ENCODE measurements around the gene HNRNPUL1.
"Not testable (repeated sequence)": the region's sequence is repeated elsewhere in the genome, so short reads cannot be mapped to it uniquely, and the experiment has no call there.

Gene HNRNPUL1

DNA sequence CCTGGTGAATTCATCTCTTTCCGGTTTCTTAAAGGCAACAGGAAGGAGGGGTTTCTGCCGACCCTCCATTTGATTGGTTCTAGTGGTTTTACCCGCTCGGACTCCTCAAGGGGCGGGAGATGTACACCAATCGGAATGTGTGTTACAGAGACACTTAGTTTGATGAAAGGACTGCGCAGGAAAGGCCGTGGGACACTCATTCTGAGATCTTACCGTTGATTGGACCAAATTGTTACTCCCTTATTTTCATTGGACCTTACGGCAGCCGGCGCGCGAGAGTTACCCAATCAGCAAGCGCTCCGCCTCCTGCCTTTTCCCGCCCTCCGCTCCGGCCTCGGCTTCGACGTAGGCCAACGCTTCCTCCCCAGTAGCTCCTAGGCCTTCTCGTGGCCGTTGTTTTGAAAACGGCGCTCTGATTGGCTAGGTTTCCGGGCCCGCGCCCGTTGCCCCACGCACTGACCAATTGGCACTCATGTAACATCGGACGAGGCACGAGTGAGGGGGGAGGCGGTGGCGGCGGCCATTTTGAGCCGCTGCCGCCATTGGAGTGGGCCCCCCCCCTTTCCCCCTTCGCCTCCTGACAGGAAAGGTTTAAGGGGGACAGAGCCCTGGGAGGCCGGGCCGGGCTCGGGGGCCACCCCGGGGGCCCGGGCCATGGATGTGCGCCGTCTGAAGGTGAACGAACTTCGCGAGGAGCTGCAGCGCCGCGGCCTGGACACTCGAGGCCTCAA, at the start of gene HNRNPUL1:
HNRNPUL1 (plus strand) TSS at position 523 of the 731 bp plus-strand sequence; CDS start at position 655, 132 bp downstream.
- peak; percentile 75 to 77 for ATAC-seq

DNA sequence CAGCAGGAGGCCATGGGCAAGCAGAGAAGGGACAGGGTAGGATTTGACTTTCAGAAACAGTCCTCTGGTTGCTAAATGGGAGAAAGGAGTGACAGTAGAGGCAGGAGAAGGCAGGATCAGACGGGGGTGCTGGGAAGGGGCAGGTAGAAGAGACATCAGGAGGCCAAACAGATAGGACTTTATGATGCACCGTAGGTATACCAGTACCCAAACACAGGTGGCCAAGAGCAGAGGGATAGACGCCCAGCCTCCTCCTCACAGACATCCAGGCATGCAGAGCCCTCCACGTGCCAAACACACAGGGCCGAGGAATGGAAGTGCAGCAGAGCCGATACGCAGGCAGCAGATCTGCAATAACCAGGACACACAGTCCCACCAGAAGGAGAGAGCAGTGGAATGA, 46.4 kb upstream of the HNRNPUL1 start:
- no peak for ATAC-seq

DNA sequence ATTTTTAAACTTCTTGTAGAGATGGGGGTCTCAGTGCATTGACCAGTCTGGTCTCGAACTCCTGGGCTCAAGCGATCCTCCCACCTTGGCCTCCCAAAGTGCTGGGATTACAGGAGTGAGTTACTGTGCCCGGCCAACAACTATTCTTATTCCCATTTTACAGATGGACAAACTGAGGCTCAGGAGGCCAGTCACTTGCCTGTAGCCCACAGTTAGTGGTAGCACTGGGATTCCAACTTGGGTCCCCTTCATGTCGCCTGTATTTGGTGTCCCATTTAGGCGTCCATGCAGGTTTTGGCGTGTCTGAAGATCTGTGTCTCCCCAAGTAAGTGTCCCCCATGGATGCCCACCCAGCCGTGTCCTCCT, 45.9 kb upstream of the HNRNPUL1 start:
- ATAC-seq, result no peak

DNA sequence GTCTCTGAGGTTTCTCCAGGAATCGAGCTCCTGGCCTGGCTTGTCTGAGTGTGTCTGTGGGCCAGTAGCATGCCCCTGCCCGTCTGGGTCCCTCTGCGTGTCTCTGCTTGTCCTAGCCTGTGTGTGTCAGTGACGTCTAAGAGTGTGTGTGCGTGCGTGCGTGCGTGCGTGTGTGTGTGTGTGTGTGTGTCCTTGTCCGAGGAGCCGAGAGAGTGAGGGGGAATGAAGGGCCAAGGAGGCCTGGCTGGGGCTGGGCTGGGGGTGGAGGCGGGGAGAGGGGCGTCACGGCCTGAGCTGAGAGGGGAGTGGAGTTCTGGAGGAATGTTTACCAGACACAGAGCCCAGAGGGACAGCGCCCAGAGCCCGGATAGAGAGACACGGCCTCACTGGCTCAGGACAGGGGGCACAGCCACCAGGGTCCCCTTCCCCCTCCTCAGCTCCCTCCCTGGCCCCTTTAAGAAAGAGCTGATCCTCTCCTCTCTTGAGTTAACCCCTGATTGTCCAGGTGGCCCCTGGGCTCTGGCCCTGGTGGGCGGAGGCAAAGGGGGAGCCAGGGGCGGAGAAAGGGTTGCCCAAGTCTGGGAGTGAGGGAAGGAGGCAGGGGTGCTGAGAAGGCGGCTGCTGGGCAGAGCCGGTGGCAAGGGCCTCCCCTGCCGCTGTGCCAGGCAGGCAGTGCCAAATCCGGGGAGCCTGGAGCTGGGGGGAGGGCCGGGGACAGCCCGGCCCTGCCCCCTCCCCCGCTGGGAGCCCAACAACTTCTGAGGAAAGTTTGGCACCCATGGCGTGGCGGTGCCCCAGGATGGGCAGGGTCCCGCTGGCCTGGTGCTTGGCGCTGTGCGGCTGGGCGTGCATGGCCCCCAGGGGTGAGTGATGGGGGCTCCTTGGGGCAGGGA, 45.3 kb upstream of the HNRNPUL1 start, which contains the start of gene AXL:
AXL (plus strand) TSS at position 609 of the 893 bp plus-strand sequence; CDS start at position 779, 170 bp downstream.
- no peak for ATAC-seq

DNA sequence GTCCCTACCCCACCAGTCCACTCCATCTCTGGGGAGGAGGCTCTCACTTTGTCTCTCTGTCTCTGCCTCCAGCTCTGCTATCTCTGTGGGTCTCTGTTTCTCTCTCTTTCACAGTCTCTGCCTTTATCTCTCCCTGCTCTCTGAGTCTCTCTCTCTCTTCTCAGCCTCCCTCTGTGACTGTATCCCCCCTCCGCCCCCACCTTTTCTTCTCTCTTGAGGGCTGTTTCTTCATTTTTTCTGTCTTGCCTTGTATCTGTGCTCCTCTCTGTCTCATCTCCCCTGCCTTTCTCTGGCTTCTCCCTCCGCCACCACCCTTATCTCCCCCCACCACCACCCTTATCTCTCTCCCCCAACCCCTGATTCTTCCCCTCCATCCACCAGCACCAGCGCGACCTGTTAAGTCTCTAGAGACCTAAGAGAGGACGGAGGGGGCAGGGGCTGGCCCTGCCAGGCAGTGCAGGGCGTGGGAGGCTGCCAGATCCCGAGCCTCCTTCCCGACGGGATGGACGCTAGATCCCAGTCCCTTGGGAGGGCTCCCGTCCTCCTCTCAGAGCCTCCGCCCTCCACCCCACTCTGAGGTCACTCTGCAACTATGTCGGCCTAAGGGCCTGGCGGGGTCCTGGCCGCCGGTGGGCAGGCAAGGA, 44.1 kb upstream of the HNRNPUL1 start:
- no peak for ATAC-seq

DNA sequence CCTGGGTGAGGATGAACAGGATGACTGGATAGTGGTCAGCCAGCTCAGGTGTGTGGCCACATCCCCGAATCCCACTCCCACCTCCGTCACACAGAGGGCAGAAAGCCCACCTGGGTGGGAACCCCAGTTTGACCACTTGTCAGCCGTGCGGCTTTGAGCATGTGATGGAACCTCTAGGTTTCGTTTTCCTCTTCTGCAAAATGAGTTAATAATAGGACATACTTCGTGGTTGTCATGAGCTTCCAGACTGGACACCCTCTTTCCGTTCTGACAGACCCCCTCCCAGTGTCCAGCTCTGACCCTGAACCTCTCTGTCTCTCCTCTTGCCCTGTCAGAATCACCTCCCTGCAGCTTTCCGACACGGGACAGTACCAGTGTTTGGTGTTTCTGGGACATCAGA, 43.4 kb upstream of the HNRNPUL1 start:
- no peak for ATAC-seq

DNA sequence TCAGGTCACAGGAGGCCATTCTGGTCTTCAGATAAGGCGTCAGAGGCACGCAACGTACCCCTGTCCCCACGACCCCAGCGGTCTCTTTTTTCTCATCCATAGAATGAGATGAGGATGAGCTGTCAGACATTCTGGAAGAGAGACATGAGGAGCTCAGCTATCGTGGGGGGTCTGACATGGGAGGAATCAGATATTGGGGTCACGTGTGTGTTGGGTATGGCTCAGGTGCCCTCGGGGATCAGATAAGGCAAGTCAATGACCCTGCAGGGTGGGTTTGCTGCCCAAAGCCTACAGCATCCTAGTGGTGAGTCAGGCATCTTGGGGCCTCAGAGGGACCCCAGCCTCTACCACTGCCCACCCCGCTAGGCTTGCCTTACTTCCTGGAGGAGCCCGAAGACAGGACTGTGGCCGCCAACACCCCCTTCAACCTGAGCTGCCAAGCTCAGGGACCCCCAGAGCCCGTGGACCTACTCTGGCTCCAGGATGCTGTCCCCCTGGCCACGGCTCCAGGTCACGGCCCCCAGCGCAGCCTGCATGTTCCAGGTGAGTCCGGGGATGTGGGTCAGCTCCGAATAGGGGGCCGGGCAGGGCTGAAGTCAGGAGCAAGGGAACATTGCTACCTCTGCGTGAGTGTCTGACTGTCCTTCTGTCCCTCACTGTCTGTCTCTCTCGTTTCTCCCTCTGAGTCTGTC, 42.5 kb upstream of the HNRNPUL1 start:
- ATAC-seq, result no peak

DNA sequence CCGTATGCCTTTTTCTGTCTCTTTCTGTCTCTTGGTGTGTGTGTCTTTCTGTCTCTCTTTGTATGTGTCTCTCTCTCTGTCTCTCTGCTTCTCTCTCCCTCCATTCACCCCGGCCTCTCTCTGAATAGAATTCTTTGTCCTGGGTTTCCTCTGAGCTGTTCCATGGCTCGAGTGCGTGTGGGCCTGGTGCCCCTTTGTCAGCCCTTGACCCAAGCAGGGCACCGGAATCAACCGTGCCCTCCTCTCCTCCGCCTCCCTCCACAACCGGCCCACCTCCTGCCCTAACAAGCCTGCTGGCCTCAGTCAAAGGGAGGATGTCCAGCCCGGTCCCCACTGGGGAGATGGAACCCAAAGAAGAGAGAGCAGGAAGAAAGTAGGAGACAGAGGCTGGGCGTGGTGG, 41.9 kb upstream of the HNRNPUL1 start:
- ATAC-seq, result no peak

DNA sequence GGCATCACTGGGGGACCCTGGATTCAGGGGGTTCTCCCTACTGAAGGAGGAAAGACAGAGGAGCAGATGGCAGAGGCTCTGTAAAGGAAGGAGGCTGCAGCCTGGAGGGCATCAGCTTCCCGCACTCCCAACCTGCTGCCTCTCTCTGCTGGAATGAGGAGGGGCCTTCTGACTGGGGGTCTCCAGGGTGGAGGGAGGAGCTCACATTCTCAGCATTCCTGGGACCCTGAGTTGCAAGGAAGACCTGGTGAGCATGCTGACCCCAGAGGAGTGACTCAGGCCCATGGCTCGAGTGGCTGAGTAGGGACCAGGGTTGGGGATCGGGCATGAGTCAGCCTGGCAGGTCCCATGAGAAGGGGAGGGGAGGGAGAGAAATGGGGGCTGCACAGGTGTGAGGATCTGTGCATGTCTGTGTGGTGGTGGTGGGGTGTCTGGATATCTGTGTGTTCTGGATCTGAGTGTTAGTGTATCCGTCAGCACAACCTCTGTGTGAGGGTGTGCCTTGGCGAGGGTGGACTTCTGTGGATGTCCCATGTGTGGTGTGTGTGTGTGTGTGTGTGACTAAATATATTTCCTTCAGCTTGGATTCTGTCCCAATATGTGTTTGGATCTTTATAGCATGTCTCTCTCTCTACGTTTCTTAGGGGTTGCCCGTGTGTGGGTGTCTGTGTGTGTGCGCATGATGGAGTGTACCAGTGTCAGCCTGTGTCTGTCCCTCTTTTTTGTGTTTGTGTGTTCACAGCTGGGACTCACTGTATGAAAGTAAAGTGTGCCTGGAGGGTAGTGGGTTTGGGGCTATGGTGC, 40.5 kb upstream of the HNRNPUL1 start:
- ATAC-seq, result no peak

DNA sequence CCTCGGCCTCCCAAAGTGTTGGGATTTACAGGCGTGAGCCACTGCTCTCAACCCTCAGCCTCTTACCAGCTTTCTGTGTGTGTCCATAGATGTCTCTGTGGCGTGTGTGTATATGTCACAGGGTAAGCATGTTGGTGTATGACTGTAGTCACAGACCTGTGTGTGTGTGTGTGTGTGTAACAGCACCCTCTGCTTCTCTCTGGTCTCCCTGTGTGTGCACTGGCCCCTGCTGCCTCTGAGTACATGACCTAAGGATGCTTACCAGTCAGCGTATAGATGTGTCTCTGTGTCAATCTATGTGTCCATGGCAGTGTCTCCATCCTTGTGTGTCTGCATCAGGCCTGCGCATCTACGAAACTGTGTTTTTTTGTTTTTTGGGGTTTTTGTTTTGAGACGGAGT, 39.5 kb upstream of the HNRNPUL1 start:
- no peak for ATAC-seq

DNA sequence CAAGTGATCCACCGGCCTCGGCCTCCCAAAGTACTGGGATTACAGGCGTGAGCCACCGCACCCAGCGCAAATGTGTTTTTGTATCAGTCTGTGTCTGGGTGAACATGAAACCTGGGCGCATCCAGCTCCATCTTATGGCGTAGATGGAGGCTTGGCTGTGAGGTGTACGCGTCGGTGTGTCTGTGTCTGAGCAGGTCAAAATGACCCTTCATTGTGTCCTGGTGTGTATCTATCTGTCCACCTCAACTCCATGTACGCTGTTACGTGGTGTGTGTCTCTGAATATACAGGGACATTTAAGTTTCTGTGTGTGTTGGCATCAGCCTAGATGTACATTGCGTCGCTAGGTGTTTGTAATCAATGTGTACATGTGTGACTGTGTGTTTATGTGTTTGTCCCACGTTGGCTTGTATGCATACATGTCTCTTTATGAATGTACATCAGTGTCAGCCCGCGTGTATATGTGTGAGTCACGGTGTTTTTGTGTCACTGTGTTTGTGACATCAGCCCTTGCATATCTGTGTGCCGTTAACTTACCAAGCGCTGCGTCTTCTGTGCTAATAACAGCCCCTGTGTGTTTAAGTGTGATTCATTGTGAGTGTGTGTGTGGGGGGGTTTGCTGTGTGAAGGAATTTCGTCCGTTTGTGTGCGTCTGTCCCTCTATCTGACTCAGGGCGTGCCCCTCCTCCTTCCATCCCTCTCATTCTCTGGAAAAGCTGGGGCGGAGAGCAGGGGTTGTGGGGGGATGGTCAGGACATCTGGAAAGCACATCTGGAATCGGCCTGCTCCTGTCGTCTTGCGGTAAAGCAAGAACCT, 38.7 kb upstream of the HNRNPUL1 start:
- ATAC-seq, result peak; percentile 94 to 96

DNA sequence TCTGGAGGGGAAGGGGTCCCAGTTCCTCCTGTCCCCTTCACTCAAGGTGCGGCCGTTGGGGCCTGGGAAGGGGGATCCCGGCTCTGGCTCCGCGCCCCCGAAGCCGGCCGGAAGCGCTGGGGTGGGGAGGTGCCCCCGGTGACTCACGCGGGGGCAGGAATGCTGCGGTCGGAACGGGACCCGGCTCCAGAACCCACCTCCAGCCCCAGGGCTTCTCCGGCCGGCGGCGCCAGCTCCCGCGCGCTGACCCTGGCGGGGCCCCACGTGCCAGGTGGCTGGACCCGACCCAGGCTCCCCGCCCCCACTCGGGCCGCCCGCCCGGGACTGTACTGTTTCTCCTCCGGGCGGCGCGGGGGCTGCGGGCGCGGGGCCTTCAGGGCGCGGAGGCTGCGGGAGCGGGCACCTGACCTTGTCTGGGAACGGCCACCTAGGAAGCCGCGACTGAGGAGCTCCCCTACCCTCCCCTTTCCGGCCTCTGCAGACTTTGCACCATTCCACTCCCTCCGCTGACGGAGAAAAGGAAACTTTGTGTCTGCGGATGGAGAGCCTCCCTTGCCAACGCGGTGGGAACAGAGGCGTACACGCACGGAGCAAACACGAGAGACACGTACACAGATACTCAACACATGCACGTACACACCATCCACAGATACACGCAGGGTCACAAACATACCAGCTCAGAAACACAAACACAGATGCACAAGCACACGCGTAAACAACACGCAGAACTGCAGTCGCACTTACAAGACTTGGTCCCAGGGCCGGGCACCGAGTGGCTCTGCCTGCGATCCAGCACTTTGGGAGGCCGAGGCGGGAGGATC, 37.9 kb upstream of the HNRNPUL1 start:
- ATAC-seq, result peak in 1 of 2 donors; percentile 2

DNA sequence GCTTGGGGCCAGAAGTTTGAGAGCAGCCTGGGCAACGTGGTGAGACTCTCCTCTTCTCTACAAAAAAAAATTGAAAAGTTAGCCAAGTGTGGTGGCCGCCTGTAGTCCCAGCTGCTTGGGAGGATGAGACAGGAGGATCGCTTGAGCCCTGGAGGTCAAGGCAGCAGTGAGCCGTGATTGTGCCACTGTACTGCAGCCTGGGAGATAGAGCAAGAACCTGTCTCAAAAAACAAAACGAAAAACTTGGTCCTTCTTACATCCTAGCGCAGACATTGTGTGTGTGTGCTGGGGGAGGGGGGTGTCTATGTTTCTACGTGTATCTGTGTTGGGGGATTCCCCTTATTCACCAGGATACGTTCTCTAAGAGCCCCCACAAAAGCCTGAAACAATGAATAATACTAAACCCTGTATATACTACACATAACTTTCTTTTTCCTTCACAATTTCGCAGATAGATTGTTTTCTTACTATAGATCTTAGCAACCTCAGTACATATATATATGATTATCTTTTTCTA, 37.2 kb upstream of the HNRNPUL1 start:
- ATAC-seq, result no peak

DNA sequence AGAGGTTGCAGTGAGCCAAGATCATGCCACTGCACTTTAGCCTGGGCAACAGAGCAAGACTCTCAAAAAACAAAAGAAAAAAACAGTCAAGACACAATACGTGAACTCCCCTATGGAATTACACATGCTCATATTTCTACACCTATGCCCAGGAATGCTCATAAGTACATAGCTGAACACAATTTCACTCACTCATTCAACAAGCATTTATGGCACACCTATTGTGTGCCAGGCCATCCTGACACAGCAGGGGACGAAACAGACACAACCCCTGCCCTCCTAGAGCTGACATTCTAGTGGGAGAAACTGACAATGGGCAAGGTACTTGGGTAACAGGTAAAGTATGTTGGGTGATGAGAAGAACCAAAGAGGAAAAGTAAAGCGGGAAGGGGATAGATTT, 35.7 kb upstream of the HNRNPUL1 start:
- ATAC-seq, result no peak

DNA sequence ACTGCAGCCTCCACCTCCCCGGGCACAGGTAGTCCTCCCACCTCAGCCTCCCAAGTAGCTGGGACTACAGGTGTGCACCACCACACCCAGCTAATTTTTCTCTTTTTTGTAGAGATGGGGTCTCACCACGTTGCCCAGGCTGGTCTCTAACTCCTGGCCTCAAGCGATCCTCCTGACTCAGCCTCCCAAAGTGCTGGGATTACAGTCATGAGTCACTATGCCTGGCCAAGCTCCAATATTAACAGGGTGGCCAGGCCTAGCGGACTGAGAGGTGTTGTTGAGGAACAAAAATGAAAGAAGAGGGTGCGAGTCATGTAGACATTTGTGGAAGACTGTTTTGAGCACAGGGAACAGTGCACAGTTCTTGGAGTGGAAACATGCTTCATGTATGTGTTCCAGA, 34.8 kb upstream of the HNRNPUL1 start:
- ATAC-seq, result not testable (repeated sequence)

DNA sequence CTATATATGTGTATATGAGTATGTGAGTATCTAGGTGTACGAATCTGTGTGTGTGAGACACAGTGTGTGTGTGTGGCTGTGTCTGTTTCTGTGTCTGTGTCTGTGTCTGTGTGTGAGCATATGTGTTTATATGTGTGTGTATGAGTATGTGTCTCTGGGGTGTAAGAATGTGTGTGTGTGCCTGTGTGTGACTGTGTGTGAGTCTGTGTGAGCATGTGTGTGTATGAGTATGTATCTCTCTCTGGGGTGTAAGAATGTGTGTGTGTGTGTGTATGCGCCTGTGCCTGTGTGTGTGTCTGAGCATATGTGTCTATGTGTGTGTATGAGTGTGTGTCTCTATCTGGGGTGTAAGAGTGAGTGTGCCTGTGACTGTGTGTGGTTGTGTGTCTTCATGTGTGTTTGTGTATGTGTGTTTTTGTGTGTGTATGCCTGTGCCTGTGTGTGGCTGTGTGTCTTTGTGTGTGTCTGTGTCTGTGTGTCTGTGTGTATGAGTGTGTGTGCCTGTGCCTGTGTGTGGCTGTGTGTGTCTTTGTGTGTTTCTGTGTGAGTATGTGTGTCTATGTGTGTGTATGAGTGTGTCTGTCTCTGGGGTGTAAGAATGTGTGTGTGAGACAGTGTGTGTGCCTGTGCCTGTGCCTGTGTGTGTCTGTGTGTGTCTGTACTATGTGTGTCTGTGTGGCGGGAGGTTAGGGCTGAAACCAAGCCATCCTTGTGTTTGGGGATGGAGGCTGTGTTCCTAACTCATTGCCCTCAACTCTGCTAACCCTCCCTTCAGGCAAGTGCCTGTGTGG, 33.9 kb upstream of the HNRNPUL1 start:
- ATAC-seq, result no peak

DNA sequence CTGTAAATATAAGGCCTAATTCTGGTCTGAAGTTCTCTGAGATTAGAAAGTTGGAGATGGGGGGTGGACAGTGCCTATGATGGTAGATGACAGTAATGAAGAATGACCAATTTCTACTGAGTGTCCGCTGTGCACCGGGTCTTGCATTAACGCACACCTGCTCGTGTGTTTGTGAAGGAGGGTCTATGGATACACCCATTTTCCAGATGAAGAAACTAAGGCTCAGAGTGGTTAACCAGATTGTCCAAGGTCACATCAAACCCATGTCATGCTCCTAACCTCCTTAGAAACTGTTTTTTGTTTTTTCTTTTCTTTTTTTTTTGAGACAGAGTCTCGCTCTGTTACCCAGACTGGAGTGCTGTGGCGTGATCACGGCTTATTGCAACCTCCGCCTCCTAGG, 31.5 kb upstream of the HNRNPUL1 start:
- ATAC-seq, result no peak

DNA sequence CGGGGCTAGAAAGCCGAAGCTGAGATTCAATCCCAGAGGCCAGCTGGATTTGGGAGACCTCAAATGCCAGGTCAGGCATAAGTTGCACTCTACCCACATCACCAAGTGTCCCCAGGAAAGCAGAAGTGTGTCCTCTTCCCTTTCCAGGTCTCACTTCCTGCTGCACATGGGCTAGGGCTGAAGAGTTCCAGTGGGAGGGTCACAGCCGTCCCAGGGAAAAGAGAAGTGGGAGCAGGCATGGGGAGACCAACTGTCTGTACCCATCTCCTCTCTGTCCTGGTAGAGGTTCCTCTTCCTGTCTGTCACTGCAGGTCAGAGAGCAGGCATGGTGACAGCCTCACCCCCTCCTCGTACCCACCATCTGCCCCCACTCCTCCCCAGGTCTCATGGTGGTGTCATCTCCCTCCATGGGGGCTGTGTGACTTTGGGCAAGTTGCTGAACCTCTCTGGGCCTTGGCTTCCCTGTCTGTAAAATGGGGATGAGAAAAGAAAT, 30.4 kb upstream of the HNRNPUL1 start:
- ATAC-seq, result no peak
